Right atrium auricular region (tissue), 2 donors: Measurements from ENCODE around the gene PLEKHG1. TPM values are rescaled to one million over a fixed set of nuclear protein-coding genes. Genes with fewer than 3 reads are reported as not detected.

ENCODE experiments used
- DNase-seq: peaks from one replicate; pipeline ENCODE4 v3.0.0-alpha.2; 2019; ENCODE audit warnings: low spot score
- H3K27ac ChIP-seq, 2 donors: fragments of 200-600 bp; sonication (generic); 1 replicate in 1 of 2; 2 replicates in 1 of 2; pipeline ENCODE4 v1.5.1; 2016 to 2019
- H3K27me3 ChIP-seq, 2 donors: fragments of 200-600 bp; sonication (generic); one replicate each; pipeline versions ENCODE4 v1.5.1 to v1.6.0; 2017 to 2019
- H3K36me3 ChIP-seq: fragments of 200-600 bp; sonication (generic); one replicate; pipeline ENCODE4 v1.5.1; 2016
- H3K4me1 ChIP-seq, 2 donors: fragments of 200-600 bp; sonication (generic); one replicate each; pipeline versions ENCODE4 v1.5.1 to v1.6.0; 2017 to 2019
- H3K4me3 ChIP-seq, 2 donors: fragments of 200-600 bp; sonication (generic); 1 replicate in 1 of 2; 2 replicates in 1 of 2; pipeline ENCODE4 v1.5.1; 2017 to 2019; ENCODE audit warnings: mild to moderate bottlenecking in 1 of 2, moderate library complexity in 1 of 2
- H3K9me3 ChIP-seq, 2 donors: fragments of 200-600 bp; sonication (generic); one replicate each; pipeline ENCODE4 v1.5.1; 2019
- CTCF ChIP-seq, 2 donors: fragments of 200-600 bp; sonication (generic); IDR thresholded peaks; one replicate each; pipeline ENCODE4 v1.5.1; 2019; ENCODE audit warnings: antibody characterized with exemption in 2 of 2
- total RNA-seq, 2 donors: library from RNA; depleted of rRNA; stranded (reverse); fragments of >200 nt; gene quantifications; one replicate each; pipeline ENCODE4 v1.1.0, GENCODE V29; 2016

The PLEKHG1 gene
- total RNA-seq, 2 donors from 2014 or later: 10.6 to 16.7 TPM

DNA sequence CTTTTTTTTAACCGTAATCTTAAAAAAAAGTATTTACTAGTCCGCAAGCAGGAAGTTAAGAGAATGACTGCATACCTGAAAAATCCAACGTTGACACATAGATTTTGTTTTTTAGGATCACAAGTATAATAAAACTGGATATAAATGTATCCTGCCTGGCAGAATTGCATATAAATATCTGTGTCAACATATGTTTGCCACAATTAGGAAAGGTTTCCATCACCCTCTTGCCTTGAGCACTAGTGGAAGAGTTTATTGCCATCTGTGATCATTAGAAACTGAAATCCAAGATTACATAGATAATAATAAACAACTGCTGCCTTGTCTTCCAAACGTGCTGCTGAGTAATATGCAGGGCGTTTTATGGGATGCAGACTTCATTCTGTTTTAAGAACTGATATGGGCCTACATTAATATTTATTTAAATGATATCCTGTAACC is 27.9 kb downstream of the PLEKHG1 start:
- H3K27me3 ChIP-seq: no peaks in the 10 kb centered on the region
- H3K9me3 ChIP-seq: no peaks in the 10 kb centered on the region
- H3K4me1 ChIP-seq: peaks cover 0 to 21% of the 10 kb centered on the region in 2 donors
- DNase-seq: no peak
- no peak for TF ChIP-seq CTCF (IDR thresholded peaks at IDR 0.05)
- peak overlapping the region; percentile 26 to 32 for H3K27ac ChIP-seq
- no peaks in the 10 kb centered on the region for H3K36me3 ChIP-seq
- no peak overlapping the region for H3K4me3 ChIP-seq

- Histone ChIP-seq H3K27ac (no peak overlapping the region), H3K4me1 (peaks cover 0 to 21% of the 10 kb centered on the region in 2 donors), H3K27me3 (no peaks in the 10 kb centered on the region), H3K4me3 (no peak overlapping the region), H3K36me3 (no peaks in the 10 kb centered on the region), H3K9me3 (no peaks in the 10 kb centered on the region)
- DNase-seq: no peak
- no peak for TF ChIP-seq CTCF (IDR thresholded peaks at IDR 0.05)
Observed at GRCh38 chr6:150628908-150629307, 29.2 kb downstream of the PLEKHG1 start.

- TF ChIP-seq CTCF (IDR thresholded peaks at IDR 0.05): no peak
- H3K36me3 ChIP-seq: no peaks in the 10 kb centered on the region
- peaks cover 0 to 21% of the 10 kb centered on the region in 2 donors for H3K4me1 ChIP-seq
- no peak overlapping the region for H3K4me3 ChIP-seq
- H3K27me3 ChIP-seq: no peaks in the 10 kb centered on the region
- H3K9me3 ChIP-seq: no peaks in the 10 kb centered on the region
- DNase-seq: no peak
- H3K27ac ChIP-seq: no peak overlapping the region
Observed at GRCh38 chr6:150631283-150631983, 31.7 kb downstream of the PLEKHG1 start.

GRCh38 chr6:150631984-150632642 is 32.4 kb downstream of the PLEKHG1 start:
- Histone ChIP-seq H3K27ac (no peak overlapping the region), H3K27me3 (no peaks in the 10 kb centered on the region), H3K4me1 (peaks cover 0 to 17% of the 10 kb centered on the region in 2 donors), H3K36me3 (no peaks in the 10 kb centered on the region), H3K9me3 (no peaks in the 10 kb centered on the region), H3K4me3 (no peak overlapping the region)
- no peak for DNase-seq
- TF ChIP-seq CTCF (IDR thresholded peaks at IDR 0.05): no peak

DNA sequence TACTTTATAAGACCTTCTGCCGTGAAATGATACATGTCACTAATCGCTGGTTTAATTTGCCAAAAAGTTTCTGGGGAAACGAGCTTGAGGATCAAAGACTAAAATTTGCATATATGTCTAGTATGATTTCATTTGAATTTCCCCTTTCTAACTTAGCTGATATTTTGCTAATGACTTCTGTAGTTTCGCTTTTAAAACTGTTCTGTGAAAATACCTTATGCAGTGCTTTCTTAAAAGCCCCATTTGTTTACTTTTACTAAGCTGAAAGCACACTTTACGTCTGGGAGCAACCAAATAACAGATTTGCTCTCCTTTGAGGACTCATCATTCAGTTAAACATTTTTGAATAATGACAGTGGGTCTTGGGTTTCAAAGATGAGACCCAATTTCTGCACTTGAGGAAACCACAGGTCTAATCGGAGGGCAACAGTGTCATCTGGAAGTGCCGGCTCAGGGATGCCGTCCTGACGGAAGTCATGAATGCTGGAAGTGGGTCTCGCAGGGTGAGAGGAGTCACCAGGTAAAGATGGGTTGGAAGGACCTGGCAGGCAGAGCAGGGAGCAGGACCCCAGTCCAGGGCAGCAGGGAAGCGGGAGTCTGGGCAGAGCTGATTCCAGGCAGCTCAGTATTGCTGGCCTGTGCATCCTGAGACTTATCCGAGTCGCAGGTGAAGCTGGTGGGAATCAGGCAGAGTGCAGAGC is 33.2 kb downstream of the PLEKHG1 start:
- TF ChIP-seq CTCF (IDR thresholded peaks at IDR 0.05): no peak
- H3K9me3 ChIP-seq: no peaks in the 10 kb centered on the region
- DNase-seq: no peak
- no peaks in the 10 kb centered on the region for H3K36me3 ChIP-seq
- no peak overlapping the region for H3K4me3 ChIP-seq
- H3K27ac ChIP-seq: no peak overlapping the region
- H3K4me1 ChIP-seq: peaks cover 0 to 9% of the 10 kb centered on the region in 2 donors
- H3K27me3 ChIP-seq: no peaks in the 10 kb centered on the region
